Heart left ventricle (tissue), 16 donors: ENCODE results near the gene ECHS1. TPM values are rescaled to one million over a fixed set of nuclear protein-coding genes. Genes with fewer than 3 reads are reported as not detected.

ENCODE experiments used
- ATAC-seq, 4 donors: fragments of 200-7000 bp; cut with Tn5 transposase; one replicate each; pipeline ENCODE4 v1.9.1; 2020 to 2022; ENCODE audit warnings: moderate library complexity in 4 of 4, mild to moderate bottlenecking in 3 of 4, moderate number of reproducible peaks in 1 of 4
- DNase-seq, 5 donors: peaks; one replicate each; pipeline ENCODE4 v3.0.0-alpha.2; 2020
- H3K27ac ChIP-seq, 12 donors: fragments of 200-600 bp; sonication (generic) in 4 of 12; one replicate each; pipeline versions ENCODE4 v1.5.0 to v1.8.0; 2016 to 2022; ENCODE audit warnings: mild to moderate bottlenecking in 2 of 12
- H3K27me3 ChIP-seq, 9 donors: fragments of 200-600 bp; sonication (generic) in 2 of 9; one replicate each; pipeline versions ENCODE4 v1.5.1 to v1.8.0; 2016 to 2022; ENCODE audit warnings: mild to moderate bottlenecking in 3 of 9
- H3K36me3 ChIP-seq, 9 donors: fragments of 200-600 bp; sonication (generic) in 2 of 9; one replicate each; pipeline versions ENCODE4 v1.5.0 to v1.8.0; 2018 to 2022; ENCODE audit warnings: mild to moderate bottlenecking in 2 of 9
- H3K4me1 ChIP-seq, 12 donors: fragments of 200-600 bp; sonication (generic) in 4 of 12; one replicate each; pipeline versions ENCODE4 v1.5.0 to v1.8.0; 2016 to 2022; ENCODE audit warnings: mild to moderate bottlenecking in 3 of 12
- H3K4me3 ChIP-seq, 12 donors: fragments of 200-600 bp; sonication (generic) in 4 of 12; one replicate each; pipeline versions ENCODE4 v1.5.0 to v1.8.0; 2017 to 2022; ENCODE audit warnings: mild to moderate bottlenecking in 9 of 12, moderate library complexity in 4 of 12
- H3K9me3 ChIP-seq, 12 donors: fragments of 200-600 bp; sonication (generic) in 4 of 12; one replicate each; pipeline versions ENCODE4 v1.5.0 to v1.8.0; 2016 to 2022; ENCODE audit warnings: mild to moderate bottlenecking in 1 of 12
- CTCF ChIP-seq, 12 donors: fragments of 200-600 bp; sonication (generic) in 4 of 12; IDR thresholded peaks; one replicate each; pipeline versions ENCODE4 v1.5.0 to v1.8.0; 2018 to 2022; ENCODE audit warnings: antibody characterized with exemption in 12 of 12, mild to moderate bottlenecking in 5 of 12
- POLR2A ChIP-seq, 2 donors: fragments of 450-650 bp; IDR thresholded peaks; one replicate each; pipeline ENCODE4 v1.6.1; 2017; ENCODE audit warnings: antibody characterized with exemption in 2 of 2, mild to moderate bottlenecking in 2 of 2, moderate library complexity in 2 of 2
- WGBS, 4 donors: extraction: QIAGEN DNeasy Blood & Tissue Kit in 2 of 4; methylation state at CpG; one replicate each; pipeline versions ENCODE4 v1.1.5 to v1.1.7; 2013 to 2018; 5-methylcytosine and 5-hydroxymethylcytosine counted together
- intact Hi-C, 10 donors: fragments of 100-400 bp; cut with DNase I; formaldehyde crosslinking; loops; one replicate each; pipeline versions ENCODE4 v1.11.1 to v1.14.2; 2022
- polyA plus RNA-seq, 2 donors: library from polyadenylated mRNA; stranded (reverse); fragments of 200-250 nt; gene quantifications; one replicate each; pipeline ENCODE4 v1.2.3, GENCODE V29; 2013
- total RNA-seq, 9 donors: library from RNA; depleted of rRNA in 2 of 9; stranded (reverse); fragments of >200 nt in 2 of 9; fragmentation: NEBNext Ultra II Directional in 3 of 9; extraction: Animal tissue kit (Norgen Biotek cat#: 25700) in 3 of 9; gene quantifications; one replicate each; pipeline versions ENCODE4 v1.1.0 to v1.2.4, GENCODE V29; 2016 to 2023
- donor health status: ischemic (EF 13 %, LVEDD 7.1; RV severe dilation, severe dysfunction).
- donor health status: healthy with polysubstance abuse.
- donor health status: DM: no; HTN: yes; CAD: no.
- donor health status: DM: no; HTN: no; CAD: no.
- donor health status: ischemic (EF 25% LVEDD 6.9; RV normal size, moderate dysfunction).
- donor health status: ischemic (EF 25% LVEDD 5.7; RV mildly dilated, moderate dysfunction).
- donor health status: healthy.
- donor health status: DM: yes; HTN: yes; CAD: no.
- donor health status: ischemic (EF 35%, LVEDD 5.7; RV mildly dilated, moderate dysfunction).
- donor health status: nonischemic (EF 11% LVEDD 7.7; RV severe dilation, severe dysfunction).
- donor health status: DM: yes; HTN: yes; CAD: no.
- donor health status: PGD.
- donor health status: ischemic (EF 29% LVEDD 5.4; RV normal size, mild dysfunction).
- donor health status: nonischemic (EF 23%, LVEDD 6.1; RV moderate dilation, normal function).

The ECHS1 gene
- total and polyA plus RNA-seq, 11 donors = 132 to 303 (median 201) TPM

GRCh38 chr10:133401500-133401899, 28.3 kb upstream of the ECHS1 start:
- ATAC-seq (no peak), DNase-seq (no peak)
- H3K27me3 ChIP-seq = no peaks in the 10 kb centered on the region
- H3K27ac ChIP-seq = peak overlapping the region in 1 of 12 donors; percentile 89
- intact Hi-C loops = no loop called here
- WGBS, 4 donors = 94 to 96% (median 95%) methylated on average over 12 of the region's 12 CpGs
- TF ChIP-seq CTCF (IDR thresholded peaks at IDR 0.05) (no peak), POLR2A (IDR thresholded peaks at IDR 0.05) (no peak)
- peaks cover 0 to 26% (median 0%) of the 10 kb centered on the region in 12 donors for H3K4me1 ChIP-seq
- H3K4me3 ChIP-seq = no peak overlapping the region
- H3K36me3 ChIP-seq = peaks cover 0 to 97% (median 81%) of the 10 kb centered on the region in 9 donors
- no peaks in the 10 kb centered on the region for H3K9me3 ChIP-seq

- no peak overlapping the region for H3K4me3 ChIP-seq
- H3K27me3 ChIP-seq = no peaks in the 10 kb centered on the region
- H3K4me1 ChIP-seq = peaks cover 0 to 27% (median 0%) of the 10 kb centered on the region in 12 donors
- H3K27ac ChIP-seq = peak overlapping the region in 1 of 12 donors; percentile 89
- H3K36me3 ChIP-seq = peaks cover 0 to 97% (median 81%) of the 10 kb centered on the region in 9 donors
- intact Hi-C loops = no loop called here
- no peaks in the 10 kb centered on the region for H3K9me3 ChIP-seq
- WGBS, 4 donors = 76 to 90% (median 82%) methylated on average over 10 of the region's 10 CpGs
- no peak for TF ChIP-seq CTCF (IDR thresholded peaks at IDR 0.05)
- no peak for TF ChIP-seq POLR2A (IDR thresholded peaks at IDR 0.05)
- ATAC-seq (peak in 1 of 4 donors; percentile 16), DNase-seq (no peak)
These were observed 27.7 kb upstream of the ECHS1 start for GRCh38 chr10:133400624-133401424.

- no peak overlapping the region for H3K4me3 ChIP-seq
- peak in 1 of 5 donors; percentile 56 for DNase-seq
- H3K36me3 ChIP-seq = peaks cover 0 to 82% (median 68%) of the 10 kb centered on the region in 9 donors
- intact Hi-C loops = no loop called here
- H3K4me1 ChIP-seq = peaks cover 0 to 32% (median 10%) of the 10 kb centered on the region in 12 donors
- ATAC-seq = no peak
- H3K9me3 ChIP-seq = no peaks in the 10 kb centered on the region
- no peaks in the 10 kb centered on the region for H3K27me3 ChIP-seq
- TF ChIP-seq CTCF (IDR thresholded peaks at IDR 0.05) = no peak
- TF ChIP-seq POLR2A (IDR thresholded peaks at IDR 0.05) = no peak
- 95 to 98% (median 97%) methylated on average over 12 to 19 of the region's 19 CpGs for WGBS, 4 donors
- no peak overlapping the region for H3K27ac ChIP-seq
These were observed 26.0 kb upstream of the ECHS1 start for GRCh38 chr10:133399123-133399601.

- TF ChIP-seq CTCF (IDR thresholded peaks at IDR 0.05) = no peak
- TF ChIP-seq POLR2A (IDR thresholded peaks at IDR 0.05) = no peak
- 94 to 98% (median 97%) methylated on average over 7 of the region's 7 CpGs for WGBS, 4 donors
- H3K4me3 ChIP-seq = no peak overlapping the region
- peaks cover 0 to 72% (median 63%) of the 10 kb centered on the region in 9 donors for H3K36me3 ChIP-seq
- ATAC-seq (no peak), DNase-seq (no peak)
- H3K27ac ChIP-seq = no peak overlapping the region
- intact Hi-C loops = no loop called here
- no peaks in the 10 kb centered on the region for H3K9me3 ChIP-seq
- peaks cover 0 to 39% (median 10%) of the 10 kb centered on the region in 12 donors for H3K4me1 ChIP-seq
- no peaks in the 10 kb centered on the region for H3K27me3 ChIP-seq
These were observed 24.8 kb upstream of the ECHS1 start for GRCh38 chr10:133397938-133398337.
